ENCODE results near the gene CHST8.

CHST8 gene

DNA sequence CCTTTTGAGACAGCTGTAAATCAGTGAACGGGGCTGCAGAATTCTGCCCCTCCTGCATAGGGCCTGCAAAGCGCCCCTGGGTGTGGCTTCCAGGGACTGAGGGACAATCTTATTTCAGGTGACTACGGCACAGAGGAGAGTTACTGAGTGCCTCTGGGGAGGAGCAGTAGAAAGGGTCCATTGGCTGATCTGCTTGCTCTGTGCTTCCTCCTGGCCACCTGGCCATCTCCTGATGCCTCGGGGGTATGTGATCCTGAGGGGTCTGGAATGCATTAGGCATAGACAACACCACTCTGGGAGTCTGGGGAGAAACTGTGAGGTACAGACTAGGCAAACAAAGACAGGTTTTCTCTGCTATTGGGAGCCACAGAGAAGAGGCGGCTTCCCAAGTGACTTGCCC lies 177.7 kb downstream of the CHST8 start:
- DNase-seq, result no peak

DNA sequence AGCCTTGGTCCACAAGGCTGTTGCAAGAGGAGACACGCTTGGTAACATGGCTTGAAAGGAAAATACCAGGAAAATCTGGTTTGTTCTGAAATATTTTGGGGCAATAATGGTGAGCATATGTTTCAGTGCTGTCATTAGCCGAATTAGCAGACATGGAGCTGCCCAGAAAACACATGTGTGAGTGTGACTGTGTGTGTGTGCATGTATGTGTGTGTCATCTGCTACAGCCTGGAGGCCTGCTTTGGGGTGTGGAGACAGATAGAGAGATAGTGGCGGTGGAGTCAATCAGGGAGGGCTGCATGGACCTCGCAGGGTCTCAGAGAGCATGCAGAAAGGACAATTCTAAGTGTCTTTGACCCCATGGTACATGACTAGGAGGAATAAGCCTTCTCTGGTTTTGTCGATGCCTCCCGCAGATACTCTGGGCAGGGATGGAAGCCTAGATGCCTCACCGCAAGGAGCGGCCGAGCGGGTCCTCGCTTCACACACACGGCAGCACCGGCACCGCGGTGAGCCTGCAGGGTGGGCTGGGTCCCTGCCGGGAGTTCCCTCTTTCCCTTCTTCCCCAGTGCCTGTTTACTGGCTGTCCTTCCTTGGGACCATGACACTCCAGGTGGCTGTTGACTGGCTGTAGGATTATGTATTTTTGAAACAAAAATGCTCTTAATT lies 178.4 kb downstream of the CHST8 start:
- no peak for DNase-seq

DNA sequence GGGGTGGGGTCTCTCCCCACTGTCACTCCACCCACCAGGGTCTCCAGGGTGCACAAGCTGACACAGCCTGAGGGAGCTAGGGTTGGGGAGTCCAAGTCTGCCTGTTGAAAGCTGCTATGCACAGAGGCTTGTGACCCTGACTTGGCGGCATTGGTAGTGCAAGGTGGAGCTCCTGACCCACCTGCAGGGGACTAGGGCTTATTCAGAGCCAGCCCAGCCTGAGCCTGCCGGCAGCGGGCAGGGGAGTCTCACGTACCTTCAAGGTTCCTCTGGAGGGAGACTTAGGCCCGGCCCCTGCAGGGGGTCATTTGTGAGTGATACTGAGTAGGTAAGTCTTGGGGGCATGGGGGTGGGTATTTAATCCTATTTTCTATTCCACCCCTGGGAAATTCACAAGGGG lies 179.7 kb downstream of the CHST8 start:
- no peak for DNase-seq

DNA sequence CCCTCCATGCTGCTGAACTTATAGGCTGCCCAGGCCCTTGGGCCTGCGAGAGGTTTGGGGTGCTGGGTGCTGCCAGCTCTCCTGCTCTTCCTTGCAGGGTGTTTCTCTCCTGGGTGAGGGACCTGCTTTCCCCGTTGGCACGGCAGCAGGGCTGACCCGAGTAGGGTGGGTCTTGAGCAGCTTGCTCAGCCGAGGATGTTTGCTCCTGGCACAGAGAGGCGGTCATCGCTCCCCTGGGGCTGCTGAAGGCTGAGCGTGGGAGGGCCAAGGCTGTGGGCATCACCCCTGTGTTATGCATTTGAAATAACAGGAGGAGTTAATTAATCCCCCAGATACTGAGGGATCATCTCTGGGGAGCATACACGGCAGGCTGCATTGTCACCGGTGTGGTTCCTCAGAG lies 180.2 kb downstream of the CHST8 start:
- no peak for DNase-seq

DNA sequence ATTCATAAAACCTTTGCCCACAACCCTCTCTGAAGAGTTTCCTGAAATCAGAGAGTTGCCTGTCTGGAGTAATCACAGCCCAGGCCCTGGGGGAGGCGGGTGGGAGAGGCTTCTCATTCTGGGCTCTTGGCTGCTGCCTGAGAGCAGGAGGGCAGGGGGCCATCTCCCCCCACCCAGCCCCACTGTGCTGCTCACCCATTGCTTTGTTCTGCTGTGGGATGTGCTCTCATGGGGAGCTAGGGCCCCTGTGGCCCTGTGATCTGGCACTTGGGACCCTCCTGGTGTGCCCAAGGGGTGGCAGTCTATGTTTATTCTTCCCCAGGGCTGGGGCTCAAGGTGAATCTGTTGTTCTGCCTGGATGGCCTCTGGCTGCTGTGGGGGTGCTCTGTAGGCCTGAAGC lies 181.0 kb downstream of the CHST8 start:
- no peak for DNase-seq

DNA sequence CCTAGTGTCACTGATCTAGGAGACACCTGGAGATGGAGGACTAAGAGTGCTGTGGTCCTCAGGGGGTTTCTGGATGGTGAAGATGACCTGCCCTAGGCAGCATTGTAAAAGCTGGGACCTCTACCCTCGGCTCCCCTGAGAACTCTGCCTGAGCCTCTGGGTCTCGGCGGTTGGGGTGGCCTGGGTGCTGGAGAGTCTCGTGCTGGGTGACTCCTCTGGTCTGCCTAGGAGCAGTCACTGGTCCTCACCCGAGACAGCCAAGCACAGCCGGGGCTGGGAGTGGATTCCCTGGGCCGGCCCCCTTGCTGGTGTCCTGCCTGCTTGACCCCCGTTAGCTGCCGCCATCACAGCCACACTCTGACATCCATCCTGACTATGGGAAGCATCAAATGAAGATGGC lies 181.6 kb downstream of the CHST8 start:
- no peak for DNase-seq

DNA sequence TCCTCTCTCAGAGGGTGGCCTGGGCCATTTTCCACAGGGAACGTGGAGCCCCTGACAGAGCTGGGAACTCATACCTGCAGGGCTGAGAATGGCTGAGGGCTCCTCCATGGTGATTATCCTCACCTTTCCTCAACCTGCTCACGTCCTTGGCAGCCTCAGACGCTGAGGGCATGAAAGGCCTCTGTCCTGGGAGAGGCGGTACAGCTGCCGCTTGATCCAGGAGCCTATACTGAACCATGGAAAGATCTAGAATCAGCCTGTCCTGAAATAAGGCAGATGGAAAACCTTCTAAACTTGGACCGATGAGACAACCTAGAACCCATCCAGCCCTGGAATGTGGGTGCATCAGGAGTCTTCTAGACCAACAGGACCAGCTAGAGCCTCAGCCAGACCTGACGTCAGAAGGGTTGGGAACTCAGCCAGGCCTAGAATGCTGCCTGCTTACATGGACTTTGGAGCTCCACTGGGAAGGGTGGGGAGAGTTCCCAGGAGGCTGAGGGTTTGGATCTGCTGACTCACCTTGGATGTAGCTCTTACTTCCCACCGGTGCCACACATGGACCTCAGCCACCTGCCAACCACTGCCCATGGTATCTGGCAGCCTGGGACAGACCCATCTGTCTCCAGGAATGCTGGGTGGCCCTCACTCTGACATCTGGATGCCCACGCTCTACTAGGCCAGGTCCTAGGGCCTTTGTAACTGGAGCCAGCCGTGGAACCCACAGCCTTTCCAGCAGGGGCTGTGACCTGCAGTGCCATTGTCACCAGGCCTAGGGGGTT lies 182.5 kb downstream of the CHST8 start:
- no peak for DNase-seq

DNA sequence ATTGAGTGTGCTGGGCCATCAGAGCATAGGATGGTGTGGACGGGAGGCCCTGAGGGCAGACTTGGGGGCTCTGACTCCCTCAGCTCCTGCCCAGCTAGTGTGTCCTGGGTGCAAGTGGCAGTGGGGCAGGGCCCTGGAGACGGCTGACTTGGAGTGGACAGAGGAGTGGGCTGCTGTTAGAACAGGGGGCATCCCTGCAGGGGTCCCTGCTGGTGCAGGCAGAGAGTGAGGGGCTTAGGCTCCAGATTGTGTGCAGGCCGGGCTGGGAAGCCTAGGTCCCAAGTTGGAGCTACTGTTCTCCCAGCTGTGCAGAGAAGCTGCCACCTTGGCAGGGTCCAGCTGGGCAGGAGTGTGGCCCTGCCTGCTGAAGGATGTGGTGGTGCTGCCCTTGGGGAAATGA lies 183.6 kb downstream of the CHST8 start:
- no peak for DNase-seq

DNA sequence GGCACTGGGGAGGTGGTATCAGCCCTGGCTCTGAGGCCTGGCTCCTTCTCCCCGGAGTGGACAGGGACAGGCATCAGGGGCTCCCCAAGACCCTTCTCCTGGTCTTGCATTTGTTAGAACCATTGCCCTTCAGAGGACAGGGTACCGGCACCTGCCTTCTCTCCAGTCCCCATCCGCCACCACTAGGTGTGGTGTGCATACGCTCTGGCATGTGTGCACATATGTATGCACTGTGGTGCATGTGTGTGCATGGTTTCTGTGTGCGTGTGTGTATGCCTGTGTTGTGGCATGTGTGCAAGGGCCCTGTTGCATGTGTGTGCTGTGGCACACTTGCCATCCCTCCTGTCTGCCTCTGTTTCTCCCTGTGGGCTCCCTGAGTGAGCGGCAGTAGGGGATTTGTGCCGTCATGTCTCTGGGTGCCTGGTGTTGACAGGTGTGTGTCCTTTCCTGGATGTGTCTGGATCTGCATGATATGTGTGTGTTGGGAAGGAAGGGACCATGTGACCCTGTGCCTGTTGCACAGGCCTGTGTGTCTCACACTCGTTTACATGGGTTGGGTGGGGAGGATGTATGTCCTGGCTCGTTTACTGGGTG lies 184.2 kb downstream of the CHST8 start:
- no peak for DNase-seq

DNA sequence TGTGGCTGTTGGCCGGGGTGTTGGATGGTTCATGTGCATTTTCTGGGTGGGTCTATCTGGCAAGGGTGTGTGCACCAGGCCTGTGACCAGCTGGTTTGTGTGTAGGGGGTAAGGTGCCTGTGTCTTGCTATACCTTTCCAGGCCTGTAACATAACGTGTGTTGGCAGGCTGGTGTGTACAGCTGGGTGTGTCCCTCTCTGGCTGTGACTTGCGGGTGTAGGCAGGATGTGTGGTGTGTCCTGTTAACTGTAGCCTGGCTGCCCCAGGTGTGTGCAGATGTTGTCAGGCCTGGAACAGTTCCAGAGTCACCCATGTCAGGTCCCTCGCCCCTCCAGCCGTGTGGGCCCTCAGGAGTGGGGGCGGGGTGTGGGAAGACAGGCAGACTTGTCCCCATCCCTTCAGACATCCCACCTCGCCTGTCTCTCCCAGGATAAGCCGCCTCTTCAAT lies 184.7 kb downstream of the CHST8 start:
- no peak for DNase-seq

DNA sequence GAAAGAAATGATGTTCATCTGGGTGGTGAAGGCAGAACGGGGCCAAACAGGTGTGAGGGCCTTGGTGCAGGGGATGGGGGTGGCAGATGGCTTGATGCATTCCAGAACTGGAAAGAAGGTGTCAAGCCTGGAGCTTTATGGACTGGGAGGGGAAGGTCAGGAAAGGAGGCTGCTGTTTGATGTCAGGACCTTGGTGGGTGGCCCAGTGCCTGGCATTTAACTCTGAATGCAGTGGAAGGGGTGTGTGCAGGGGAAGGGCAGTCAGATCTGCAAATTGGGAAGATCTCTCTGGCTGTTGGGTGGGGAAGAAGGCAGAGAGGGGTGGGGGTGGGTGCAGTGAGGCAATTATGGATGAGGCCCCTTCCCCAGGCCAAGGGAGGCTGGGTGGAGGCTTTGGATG lies 186.6 kb downstream of the CHST8 start:
- no peak for DNase-seq

DNA sequence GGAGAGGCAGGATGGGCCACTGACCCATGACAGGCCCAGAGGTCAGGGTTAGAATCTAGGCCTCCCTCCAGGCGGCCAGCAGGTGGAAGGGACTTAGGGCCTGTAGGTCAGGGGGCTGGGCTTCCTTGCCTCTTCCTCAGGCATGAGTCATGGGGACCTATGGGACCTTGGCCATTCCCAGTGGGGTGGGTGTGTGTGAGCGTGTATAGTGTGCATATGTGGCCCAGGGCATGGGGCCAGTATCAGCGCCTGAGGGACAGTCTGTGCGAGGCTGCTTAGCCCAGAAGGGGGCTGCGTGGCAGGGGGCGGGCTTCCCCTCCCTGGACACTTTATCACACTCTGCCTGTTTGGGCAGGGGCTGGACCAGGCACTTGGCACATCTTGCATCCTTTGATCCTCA lies 188.2 kb downstream of the CHST8 start:
- no peak for DNase-seq

DNA sequence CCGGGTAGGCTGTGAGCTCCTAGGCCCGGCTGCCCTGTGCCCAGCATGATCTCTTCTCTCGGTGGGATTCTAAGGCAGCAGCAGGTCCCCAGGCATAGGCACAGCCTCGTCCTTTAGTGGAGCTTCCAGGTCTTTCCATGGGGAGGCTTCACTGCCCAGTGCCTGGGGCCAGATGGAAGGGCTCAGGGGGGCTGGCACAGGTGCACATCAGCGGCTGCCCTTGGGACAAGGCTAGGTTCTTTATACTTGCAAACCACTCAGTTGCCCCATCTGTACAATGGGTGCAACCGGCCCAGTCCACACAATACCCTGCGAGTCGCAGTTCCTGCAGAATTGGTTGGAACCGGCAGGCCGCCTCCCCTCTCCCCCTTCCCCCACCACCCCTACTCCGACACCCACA lies 189.1 kb downstream of the CHST8 start:
- DNase-seq, result no peak

DNA sequence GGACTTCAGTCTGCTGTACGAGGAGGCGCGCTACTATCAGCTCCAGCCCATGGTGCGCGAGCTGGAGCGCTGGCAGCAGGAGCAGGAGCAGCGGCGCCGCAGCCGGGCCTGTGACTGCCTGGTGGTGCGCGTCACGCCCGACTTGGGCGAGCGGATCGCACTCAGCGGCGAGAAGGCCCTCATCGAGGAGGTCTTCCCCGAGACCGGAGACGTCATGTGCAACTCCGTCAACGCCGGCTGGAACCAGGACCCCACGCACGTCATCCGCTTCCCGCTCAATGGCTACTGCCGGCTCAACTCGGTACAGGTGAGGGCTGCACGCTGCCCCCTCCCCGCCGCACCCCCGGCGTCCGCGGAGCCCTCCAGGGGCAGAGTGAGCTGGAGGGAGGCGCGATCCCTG lies 189.5 kb downstream of the CHST8 start:
- no peak for DNase-seq

DNA sequence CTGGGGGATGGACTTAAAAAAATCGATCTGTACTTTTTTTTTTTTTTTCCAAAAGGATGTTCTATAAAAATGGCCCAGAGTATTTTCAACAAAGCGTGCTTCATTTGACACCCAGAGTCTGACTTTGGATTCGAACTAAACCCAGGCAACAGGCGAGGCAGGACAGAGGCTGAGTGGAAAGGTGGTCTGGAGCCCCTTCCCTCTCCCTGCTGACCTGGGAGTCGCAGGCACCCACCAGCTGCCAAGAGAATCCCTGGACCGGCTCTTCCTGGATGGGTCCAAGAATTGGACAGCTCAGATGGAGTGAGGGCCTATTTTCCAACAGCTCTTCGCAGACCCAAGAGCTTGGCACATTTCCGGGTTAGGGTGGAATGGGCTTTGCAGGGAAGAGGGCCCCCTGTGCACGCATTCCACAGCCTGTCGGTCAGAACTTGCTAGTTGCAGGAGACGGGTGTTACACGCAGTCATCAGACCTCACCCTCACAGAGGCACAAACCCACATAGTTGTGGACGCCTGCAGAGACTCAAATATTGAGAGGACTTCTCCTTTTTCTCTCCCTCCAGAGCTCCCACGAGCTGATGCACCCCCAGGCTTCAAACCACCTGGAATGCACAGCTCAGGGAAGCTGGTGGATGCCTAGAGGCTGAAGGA lies 190.1 kb downstream of the CHST8 start:
- no peak for DNase-seq

DNA sequence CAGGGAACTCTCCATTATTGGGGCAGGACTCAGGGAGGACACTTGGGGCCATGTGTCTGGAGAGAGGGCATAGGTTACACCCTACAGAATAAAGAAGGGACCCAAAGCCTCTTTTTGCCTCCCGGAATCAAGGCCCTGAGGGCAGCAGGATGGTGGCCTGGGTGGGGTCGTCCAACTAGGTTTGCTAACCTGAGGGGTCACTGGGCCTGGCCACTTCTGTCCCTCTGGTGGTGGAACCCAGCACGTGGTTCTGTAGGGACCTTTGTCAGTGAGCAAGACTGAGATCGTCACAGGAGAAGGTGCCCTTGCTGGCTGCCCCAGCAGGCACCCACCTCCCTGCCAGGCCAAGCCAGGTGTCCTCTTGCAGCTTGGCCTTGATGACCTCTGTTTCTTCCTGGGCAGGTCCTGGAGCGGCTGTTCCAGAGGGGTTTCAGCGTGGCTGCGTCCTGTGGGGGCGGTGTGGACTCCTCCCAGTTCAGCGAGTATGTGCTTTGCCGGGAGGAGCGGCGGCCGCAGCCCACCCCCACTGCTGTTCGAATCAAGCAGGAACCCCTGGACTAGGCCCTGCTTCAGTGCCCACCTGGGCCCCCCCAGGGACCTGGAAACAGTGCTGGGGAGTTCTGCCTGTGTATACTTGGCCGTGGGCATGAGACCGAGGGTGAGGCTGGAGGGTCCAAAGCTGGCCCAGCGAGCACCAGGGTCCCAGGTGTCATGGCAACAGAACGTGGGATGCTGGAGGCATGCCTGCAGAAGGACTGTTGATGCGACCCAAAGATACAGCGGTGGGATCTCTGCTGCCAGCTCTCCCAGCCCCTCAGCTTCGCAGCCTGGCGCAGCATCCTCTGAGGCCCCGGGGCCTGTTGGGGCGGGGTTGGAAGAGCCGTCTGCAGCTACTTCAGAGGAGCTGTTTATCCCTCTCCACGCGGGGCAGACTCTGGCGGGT lies 190.9 kb downstream of the CHST8 start:
- DNase-seq, result no peak

DNA sequence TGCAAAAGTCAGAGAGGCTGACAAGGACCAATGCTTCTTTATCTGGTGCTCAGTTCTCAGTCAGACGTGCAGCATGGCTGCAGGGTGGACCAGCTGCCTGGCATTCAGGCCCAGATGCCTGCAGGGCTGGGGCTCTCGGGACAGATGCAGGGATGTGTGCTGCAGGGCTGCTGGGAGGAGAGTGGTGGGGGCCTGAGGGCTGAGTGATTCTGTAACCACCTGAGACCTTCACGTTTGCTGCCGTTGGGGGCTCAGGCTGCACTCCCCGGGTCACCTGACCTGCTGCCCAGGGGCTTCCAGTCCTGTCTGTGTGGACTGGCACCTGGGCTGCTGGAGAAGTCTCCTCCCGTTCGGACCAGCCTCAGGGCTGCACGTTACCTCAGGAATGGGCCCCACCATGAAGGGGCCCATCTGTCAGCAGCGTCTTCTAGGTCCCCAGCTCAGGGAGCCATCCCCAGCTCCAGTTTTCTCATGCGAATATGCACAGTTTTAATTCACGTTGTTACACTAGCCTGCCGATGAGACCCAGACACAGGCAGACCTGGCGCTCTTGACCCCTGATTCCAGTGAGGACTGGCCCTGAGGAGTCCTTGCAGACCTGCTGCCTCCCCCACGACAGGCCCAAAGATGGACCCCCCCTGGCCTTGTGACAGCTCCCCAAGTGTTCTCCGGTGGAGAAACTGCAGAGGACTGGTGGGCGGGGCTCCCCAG lies 191.8 kb downstream of the CHST8 start:
- no peak for DNase-seq

DNA sequence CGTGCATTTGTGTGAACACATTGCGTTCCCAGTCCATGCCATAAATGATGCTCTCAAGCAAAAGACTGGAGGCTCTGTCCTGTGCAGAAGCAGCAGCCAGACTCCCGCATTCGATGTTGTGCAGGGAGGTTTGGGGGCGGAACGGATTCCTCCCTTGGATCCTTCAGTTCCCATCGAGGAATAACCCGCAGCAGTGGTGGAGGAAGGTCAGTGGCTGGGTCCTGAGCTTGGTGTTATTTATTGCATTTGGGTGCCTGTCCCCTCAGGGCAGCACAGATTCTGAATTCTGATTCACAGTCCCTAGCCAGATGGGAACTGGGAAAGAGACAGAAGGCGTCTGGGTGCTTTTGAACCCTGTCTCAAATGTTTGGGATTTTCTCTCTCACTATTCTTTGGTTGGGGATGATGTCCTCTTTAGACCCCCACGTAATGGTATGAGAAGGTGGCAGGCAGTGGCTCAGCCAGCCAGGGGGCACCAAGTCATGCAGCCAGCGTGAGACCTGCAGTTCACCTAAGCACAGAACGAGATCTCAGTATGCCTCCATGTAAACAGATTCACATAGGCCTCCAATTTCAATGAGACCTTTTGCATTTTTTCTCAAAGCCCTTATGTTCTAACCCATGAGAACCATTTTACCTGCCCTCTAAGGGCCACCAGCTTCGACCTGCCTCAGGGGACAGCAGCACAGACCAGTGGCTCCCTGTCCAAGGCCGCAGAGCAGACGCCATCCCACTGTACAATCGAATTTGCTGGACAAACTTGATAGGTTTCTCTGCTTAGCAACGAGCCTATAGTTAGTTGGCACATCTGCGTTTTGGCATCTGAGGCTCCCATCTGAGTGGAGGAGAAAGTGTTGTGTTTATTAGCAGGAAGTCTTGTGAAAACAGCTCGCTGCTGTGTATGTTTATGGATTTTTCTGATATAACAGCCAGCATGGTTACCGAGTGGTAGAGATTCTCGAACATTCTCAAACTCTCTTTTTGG lies 192.7 kb downstream of the CHST8 start:
- DNase-seq, result no peak

DNA sequence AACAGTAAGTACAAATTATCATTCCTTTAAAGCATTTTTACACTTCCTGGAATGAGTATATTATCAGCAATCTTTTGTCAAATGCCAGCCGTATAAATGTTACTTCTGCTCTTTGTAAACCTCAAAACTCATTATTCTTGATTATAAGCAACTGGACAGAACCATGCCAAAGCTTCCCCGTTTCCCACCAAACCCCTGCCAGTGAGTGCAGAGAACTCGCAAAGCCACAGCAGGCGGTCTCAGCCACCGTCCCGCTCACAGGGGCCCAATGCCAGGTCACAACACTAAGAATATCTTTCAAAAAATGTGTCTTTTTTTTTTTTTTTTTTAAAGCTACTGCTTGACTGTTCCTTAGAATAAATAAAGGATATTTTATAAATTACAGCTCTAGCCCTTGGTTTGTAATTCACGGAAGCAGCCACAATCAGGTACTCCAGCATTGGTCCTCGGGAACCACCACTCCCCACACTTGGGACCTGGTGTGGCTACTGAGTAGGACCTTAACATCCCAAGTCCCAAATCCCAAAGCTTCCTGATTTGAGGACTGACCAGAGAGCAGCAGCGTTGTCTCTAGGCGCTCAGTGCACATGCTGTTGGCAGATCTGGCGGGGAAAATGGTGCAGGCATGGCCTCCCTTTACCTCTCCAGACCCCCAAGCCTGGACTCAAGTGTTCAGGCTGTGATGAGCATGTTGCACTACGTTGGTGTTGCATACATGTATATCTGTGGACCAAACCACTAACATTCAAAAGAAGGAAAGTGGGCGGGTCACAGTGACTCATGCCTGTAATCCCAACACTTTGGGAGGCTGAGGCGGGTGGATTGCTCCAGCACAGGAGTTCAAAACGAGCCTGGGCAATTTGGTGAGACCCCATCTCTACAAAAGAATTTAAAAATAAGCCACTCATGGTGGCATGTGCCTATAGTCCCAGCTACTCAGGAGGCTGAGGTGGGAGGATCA lies 193.9 kb downstream of the CHST8 start:
- DNase-seq, result no peak
